ENCODE data around the gene KAT2A. TPM values are rescaled to one million over a fixed set of nuclear protein-coding genes. Genes with fewer than 3 reads are reported as not detected.

Gene KAT2A
- total RNA-seq, 1 donor from 2014 or later: 86.2 TPM

GRCh38 chr17:42078396-42079043 is 42.6 kb downstream of the KAT2A start:
- DNase-seq (ENCODE audit: low spot score in 2 of 2, unreplicated experiment in 2 of 2): no peak
- H3K4me3 Mint-ChIP-seq: no peak overlapping the region

GRCh38 chr17:42077755-42078154 is 43.4 kb downstream of the KAT2A start:
- H3K27ac Mint-ChIP-seq: no peak overlapping the region
- no peak for DNase-seq (ENCODE audit: low spot score in 2 of 2, unreplicated experiment in 2 of 2)
- H3K36me3 Mint-ChIP-seq: no peaks in the 10 kb centered on the region

More at GRCh38 chr17:42078396-42079043, 42.6 kb downstream of the KAT2A start:
- H3K9me3 Mint-ChIP-seq: no peaks in the 10 kb centered on the region
- TF ChIP-seq CTCF (IDR thresholded peaks at IDR 0.05; ENCODE audit: unreplicated experiment): no peak
- no peaks in the 10 kb centered on the region for H3K36me3 Mint-ChIP-seq
- H3K4me1 Mint-ChIP-seq: no peaks in the 10 kb centered on the region
- H3K27ac Mint-ChIP-seq: no peak overlapping the region
- peaks cover 23% of the 10 kb centered on the region for H3K27me3 Mint-ChIP-seq (ENCODE audit: low read depth)

GRCh38 chr17:42076797-42077559 is 44.2 kb downstream of the KAT2A start:
- no peak for TF ChIP-seq CTCF (IDR thresholded peaks at IDR 0.05; ENCODE audit: unreplicated experiment)

More at GRCh38 chr17:42077755-42078154, 43.4 kb downstream of the KAT2A start:
- H3K4me1 Mint-ChIP-seq: no peaks in the 10 kb centered on the region
- no peak for TF ChIP-seq CTCF (IDR thresholded peaks at IDR 0.05; ENCODE audit: unreplicated experiment)
- no peaks in the 10 kb centered on the region for H3K9me3 Mint-ChIP-seq
- peaks cover 31% of the 10 kb centered on the region for H3K27me3 Mint-ChIP-seq (ENCODE audit: low read depth)
- no peak overlapping the region for H3K4me3 Mint-ChIP-seq

GRCh38 chr17:42075789-42076188 is 45.4 kb downstream of the KAT2A start:
- Mint-ChIP-seq H3K27me3 (ENCODE audit: low read depth) (peaks cover 47% of the 10 kb centered on the region), H3K4me1 (no peaks in the 10 kb centered on the region), H3K4me3 (no peak overlapping the region), H3K9me3 (no peaks in the 10 kb centered on the region), H3K36me3 (no peaks in the 10 kb centered on the region), H3K27ac (no peak overlapping the region)
- no peak for DNase-seq (ENCODE audit: low spot score in 2 of 2, unreplicated experiment in 2 of 2)
- no peak for TF ChIP-seq CTCF (IDR thresholded peaks at IDR 0.05; ENCODE audit: unreplicated experiment)

More at GRCh38 chr17:42076797-42077559, 44.2 kb downstream of the KAT2A start:
- peaks cover 35% of the 10 kb centered on the region for H3K27me3 Mint-ChIP-seq (ENCODE audit: low read depth)
- H3K4me1 Mint-ChIP-seq: no peaks in the 10 kb centered on the region
- DNase-seq (ENCODE audit: low spot score in 2 of 2, unreplicated experiment in 2 of 2): no peak
- H3K27ac Mint-ChIP-seq: no peak overlapping the region
- no peaks in the 10 kb centered on the region for H3K36me3 Mint-ChIP-seq
- H3K4me3 Mint-ChIP-seq: no peak overlapping the region
- no peaks in the 10 kb centered on the region for H3K9me3 Mint-ChIP-seq

- no peaks in the 10 kb centered on the region for H3K36me3 Mint-ChIP-seq
- H3K27me3 Mint-ChIP-seq (ENCODE audit: low read depth): peaks cover 45% of the 10 kb centered on the region
- TF ChIP-seq CTCF (IDR thresholded peaks at IDR 0.05; ENCODE audit: unreplicated experiment): peak; percentile 28
- no peaks in the 10 kb centered on the region for H3K9me3 Mint-ChIP-seq
- H3K4me1 Mint-ChIP-seq: peaks cover 5% of the 10 kb centered on the region
- peak in 1 of 2 experiments; percentile 48 for DNase-seq (ENCODE audit: low spot score in 2 of 2, unreplicated experiment in 2 of 2)
- H3K4me3 Mint-ChIP-seq: peak overlapping the region; percentile 44
- no peak overlapping the region for H3K27ac Mint-ChIP-seq
Observed at GRCh38 chr17:42072323-42073187, 48.6 kb downstream of the KAT2A start.
